Renal cortical epithelial cell (primary cell): ENCODE results near the gene MAGI2. TPM values are rescaled to one million over a fixed set of nuclear protein-coding genes. Genes with fewer than 3 reads are reported as not detected.
A peak's percentile ranks its signal among the peaks of the same experiment; 100 is the strongest.

ENCODE experiments used
- DNase-seq: peaks from one replicate; pipeline ENCODE4 v3.0.0-alpha.2; 2011; ENCODE audit warnings: low read depth
- total RNA-seq: library from RNA; depleted of rRNA; stranded (reverse); fragments of >200 nt; gene quantifications from 2 replicates; pipeline ENCODE4 v1.2.3, GENCODE V29; 2014

MAGI2 gene
- total RNA-seq, 1 donor from 2014 or later = 2.9 TPM

GRCh38 chr7:78039790-78040776, 1413.4 kb downstream of the MAGI2 start:
- DNase-seq = no peak

DNA sequence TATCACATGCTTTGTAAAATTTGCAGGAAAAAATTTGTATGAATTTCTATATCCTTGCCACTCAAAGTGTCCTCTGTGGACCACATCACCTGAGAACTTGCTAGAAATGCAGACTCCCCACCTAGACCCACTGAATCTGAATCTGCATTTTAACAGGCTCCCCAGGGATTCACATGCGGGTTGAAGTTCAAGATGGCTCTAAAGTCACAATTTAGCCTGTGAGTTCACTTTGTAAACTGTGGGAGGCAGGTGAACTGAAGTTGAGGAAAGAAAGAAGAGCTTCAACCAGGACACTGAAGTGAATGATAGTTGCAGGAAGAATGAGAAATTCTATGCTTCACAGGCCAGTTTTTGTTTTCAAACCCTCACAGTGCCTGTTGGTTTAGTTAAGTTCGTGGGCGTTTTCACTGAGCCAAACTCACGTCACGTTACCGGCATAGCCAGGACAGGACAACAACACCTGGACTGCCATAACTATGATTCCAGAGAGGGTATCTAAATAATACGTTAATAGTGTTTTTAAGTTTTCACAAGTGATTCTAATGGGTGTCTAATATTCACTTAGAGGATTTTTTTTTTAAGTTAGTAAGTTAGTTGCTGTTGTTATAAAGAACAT, 1414.9 kb downstream of the MAGI2 start:
- no peak for DNase-seq

- no peak for DNase-seq
Observed at GRCh38 chr7:78037603-78038002, 1415.9 kb downstream of the MAGI2 start.

DNA sequence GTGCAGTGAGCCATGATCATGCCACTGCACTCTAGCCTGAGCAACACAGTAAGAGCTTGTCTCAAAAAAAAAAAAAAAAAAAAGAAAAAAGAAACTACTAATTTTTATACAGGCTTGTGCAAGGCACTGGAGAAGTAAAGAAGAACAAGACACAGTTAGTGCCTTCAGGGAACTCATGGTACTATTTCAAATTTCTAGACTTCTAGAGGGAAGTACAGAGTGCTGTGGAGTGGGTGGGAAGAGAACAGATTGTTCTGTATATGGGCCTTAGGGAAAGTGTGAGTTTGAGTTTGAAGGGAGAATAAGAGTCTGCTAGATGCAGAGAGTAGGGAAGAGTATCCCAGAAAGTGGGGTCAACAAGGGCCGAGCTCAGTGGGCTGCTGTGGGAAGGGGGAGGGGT, 1420.1 kb downstream of the MAGI2 start:
- DNase-seq = no peak

DNA sequence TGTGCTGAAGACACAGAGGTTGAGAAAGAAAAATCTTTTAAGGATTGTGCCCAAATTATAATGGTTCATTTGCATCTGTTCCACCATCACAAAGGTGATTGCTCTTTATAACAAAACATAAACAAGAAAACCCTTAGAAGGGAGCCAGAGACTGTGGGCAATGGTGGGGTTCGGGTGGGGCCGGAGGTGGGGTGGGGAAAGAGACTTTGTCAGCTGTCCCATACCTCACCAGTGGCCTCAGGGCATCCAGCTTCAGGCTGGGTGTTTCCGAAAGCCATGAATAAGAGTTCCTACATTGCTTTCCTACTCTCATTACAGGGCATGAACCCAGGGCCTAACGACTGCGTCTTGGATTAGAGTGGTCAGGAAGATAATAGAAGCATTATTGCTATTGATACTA, 1427.0 kb downstream of the MAGI2 start:
- DNase-seq = no peak

DNA sequence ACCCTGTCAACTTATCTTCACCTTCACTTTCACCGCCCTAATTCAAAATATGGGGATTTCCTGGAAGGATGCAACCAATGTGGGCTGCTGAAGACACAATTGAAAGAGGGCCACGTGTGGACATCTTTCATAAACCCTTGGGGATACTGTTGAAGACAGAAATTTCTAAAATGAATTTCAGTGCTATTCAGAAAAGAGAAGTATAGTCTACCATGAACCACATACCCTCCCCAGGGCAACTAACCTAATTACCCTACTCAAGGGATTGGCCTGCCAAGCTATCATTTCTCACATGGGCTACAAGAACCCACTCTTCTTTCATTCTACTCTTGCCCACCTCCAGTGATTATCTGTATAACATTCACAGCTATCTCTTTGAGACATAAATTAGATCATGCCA, 1428.9 kb downstream of the MAGI2 start:
- no peak for DNase-seq

GRCh38 chr7:78023191-78023590, 1430.3 kb downstream of the MAGI2 start:
- no peak for DNase-seq

DNA sequence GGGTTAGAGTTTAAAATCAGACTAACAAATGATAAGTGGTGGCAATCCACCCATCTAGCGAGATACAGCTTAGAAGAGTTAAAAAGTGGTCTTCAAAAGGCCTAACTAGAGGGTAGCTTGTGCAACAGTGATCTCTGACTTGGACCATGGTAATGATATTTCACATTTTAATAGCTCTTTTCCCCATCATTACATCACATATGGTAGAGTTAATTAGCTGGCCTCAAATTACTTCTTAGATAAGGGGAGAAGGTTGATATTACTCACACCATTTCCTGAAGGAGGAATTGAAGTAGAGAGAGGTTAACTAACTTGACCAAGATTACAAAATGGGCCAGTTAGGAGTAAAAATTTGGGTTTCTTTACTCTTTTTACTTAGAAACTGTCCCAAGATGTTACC, 1431.3 kb downstream of the MAGI2 start:
- DNase-seq = no peak

DNA sequence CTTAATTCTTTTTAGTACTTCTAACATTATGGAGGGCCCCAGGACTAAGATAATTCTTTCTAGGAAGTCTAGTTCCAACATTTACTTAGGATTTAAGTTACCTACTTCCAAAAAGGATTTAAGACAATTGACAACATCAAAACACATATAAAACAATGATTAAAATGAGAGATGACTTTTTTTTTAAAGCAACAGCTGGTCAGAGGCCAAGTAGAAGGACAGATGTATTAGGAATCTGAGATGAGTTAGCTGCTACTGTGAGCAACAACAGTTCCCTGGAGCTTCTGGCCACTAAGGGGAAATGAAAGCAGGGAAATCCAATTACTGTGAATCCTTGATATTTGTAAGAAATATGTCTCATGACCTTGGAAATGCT, 1432.6 kb downstream of the MAGI2 start:
- DNase-seq = no peak

GRCh38 chr7:78020136-78020873, 1433.2 kb downstream of the MAGI2 start:
- peak; percentile 76 for DNase-seq

- peak; percentile 47 for DNase-seq
Observed at GRCh38 chr7:78019447-78020135, 1433.9 kb downstream of the MAGI2 start.

- DNase-seq = peak; percentile 58
Observed at GRCh38 chr7:78018641-78019446, 1434.6 kb downstream of the MAGI2 start.

- DNase-seq = no peak
Observed at GRCh38 chr7:78017591-78018100, 1435.8 kb downstream of the MAGI2 start.

DNA sequence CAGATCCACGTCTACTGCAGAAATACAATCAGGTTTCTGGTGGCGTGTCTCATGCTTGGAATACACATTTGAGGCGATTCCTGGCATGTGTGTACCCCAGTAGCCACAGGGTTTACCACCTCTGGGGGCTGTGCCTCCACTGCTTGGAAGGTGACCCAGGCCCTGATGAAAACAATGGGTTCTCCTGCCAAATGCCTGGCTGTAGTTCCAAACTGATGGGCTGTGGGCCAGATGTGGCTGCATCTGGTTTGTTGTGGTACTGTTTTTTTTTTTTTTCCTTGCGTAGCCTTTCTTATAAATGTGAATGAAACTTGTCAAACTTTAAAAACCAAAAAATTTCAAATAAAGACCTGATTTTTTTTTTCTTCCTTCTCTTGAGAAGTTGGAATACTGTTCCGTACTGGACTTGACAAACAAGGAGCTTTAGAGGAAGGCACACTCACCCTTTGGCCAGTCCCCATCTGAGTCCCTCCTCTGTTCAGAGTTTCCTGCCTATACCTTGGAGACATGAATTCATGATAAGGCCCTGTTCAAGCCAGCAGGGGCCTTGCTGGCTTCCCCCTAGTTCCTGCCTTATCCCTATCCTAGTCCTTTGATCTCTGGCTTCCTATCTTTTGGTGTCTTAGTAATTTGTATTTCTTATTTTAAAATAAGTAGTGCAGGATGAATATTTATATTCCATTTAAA, 1437.8 kb downstream of the MAGI2 start:
- DNase-seq = no peak

DNA sequence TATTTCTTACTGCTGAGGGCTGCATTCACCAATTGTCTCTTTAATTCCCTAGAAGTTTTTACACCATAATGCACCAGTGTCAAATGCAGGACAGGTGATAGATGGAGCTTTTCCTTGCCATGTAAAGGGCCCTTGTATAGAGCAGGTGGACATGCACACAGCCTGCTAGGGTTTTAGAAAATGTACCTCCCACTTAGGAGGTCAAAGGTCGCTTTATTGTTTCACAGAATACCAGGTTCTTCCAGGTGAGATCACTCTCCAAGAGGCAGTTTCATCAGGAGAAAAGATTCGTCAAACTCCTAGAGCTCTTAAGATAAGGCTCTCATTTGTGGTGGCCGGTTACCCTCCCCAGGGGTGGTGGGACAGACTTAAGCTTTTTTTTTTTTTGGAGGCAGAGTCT, 1439.1 kb downstream of the MAGI2 start:
- DNase-seq = no peak

GRCh38 chr7:78013386-78013785, 1440.1 kb downstream of the MAGI2 start:
- DNase-seq = no peak

DNA sequence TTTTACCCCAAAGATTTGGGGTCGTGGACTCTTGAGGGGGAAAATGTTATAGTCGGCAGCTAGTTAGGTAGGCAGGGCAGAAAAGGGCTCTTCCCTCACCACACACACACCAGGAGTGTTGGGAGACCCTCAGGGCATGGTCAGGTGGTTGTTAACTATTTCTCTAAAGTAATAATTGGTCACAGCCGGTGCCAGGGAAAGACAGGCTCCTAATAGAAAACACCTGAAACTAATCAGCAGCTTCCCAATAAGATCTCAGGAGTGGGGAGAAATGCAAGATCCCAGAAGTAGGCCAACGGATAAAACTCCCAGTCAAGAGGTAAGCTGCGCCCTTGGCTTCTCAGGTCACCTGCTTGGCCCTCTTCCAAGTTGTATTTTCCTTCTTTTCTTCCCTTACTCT, 1441.8 kb downstream of the MAGI2 start:
- DNase-seq = no peak

DNA sequence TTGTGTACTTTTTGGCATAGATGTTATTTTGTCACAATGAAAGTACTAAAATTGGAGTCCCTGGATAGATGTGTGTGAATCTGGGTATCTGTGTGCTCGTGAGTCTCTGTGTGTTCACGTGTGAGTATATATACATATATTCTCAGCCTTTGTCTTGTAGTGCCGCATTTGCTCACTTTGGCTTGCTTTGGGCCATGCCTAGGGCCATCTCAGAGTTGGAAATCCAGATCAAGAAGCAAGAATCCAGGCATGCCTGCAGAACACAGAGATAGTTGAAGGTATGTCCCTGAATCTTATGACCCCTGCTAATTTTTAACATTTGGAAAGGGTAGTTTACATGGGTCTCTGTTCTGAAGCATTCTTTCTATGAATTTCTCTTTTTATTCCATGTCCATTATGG, 1446.2 kb downstream of the MAGI2 start:
- DNase-seq = no peak

GRCh38 chr7:78006063-78006755, 1447.3 kb downstream of the MAGI2 start:
- peak; percentile 18 for DNase-seq

DNA sequence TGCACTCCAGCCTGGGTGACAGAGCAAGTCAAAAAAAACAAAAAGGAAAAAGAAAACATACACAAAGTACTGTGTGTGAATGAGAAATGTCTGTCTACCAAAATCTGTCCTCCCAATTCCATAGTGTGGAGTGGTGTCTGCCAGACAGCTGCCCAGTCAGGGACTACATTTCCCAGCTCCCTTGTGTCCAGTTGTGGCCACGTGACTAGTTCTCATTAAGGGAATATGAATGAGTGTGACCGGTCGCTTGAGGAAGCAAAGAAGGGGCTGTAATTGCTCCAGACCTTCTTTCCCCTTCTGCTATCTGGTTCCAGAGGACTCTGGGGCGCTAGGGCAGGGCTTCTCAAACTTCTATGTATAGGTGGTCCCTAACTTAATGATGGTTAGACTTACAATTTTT, 1450.8 kb downstream of the MAGI2 start:
- DNase-seq = no peak
